GM12864 (cell line): Measurements from ENCODE around the gene SH3GL3.

Experiments
- DNase-seq: peaks from one replicate; pipeline ENCODE4 v3.0.0-alpha.2; 2011; ENCODE audit warnings: low read depth
- H3K4me3 ChIP-seq: 2 replicates; pipeline ENCODE4 v1.5.1; 2011; ENCODE audit warnings: mild to moderate bottlenecking, low read depth, low read length, control low read depth
- CTCF ChIP-seq: IDR thresholded peaks from 2 replicates; pipeline ENCODE4 v1.5.1; 2011; ENCODE audit warnings: low read depth, mild to moderate bottlenecking, moderate library complexity, low read length, control low read depth, inconsistent platforms; ENCODE audit errors: missing control alignments

Gene SH3GL3

GRCh38 chr15:83602021-83602420 is 154.9 kb downstream of the SH3GL3 start:
- TF ChIP-seq CTCF: no peak
- DNase-seq: no peak
- no peak overlapping the region for H3K4me3 ChIP-seq

- H3K4me3 ChIP-seq: no peak overlapping the region
- TF ChIP-seq CTCF: no peak
- DNase-seq: no peak
These were observed 157.4 kb downstream of the SH3GL3 start for GRCh38 chr15:83604549-83604948.

GRCh38 chr15:83605111-83605945 is 158.2 kb downstream of the SH3GL3 start:
- no peak for DNase-seq
- no peak for TF ChIP-seq CTCF
- no peak overlapping the region for H3K4me3 ChIP-seq

- no peak for TF ChIP-seq CTCF
- no peak for DNase-seq
- no peak overlapping the region for H3K4me3 ChIP-seq
These were observed 163.0 kb downstream of the SH3GL3 start for GRCh38 chr15:83610132-83610531.

- H3K4me3 ChIP-seq: no peak overlapping the region
- DNase-seq: no peak
- no peak for TF ChIP-seq CTCF
These were observed 164.0 kb downstream of the SH3GL3 start for GRCh38 chr15:83610901-83611685.

- no peak overlapping the region for H3K4me3 ChIP-seq
- DNase-seq: no peak
- no peak for TF ChIP-seq CTCF
These were observed 165.1 kb downstream of the SH3GL3 start for GRCh38 chr15:83612226-83612625.
